Activated naive CD8-positive, alpha-beta T cell treated with anti-CD3 and anti-CD28 coated beads, Interleukin-2, amount 50 U/mL, for 16 hours (primary cell): ENCODE data around the gene ZFR2.

Experiments used
- DNase-seq: peaks from one replicate; pipeline ENCODE4 v3.0.0-alpha.2; 2020; ENCODE audit warnings: low read depth, low spot score

The ZFR2 gene

GRCh38 chr19:3790941-3791340 lies 77.9 kb downstream of the ZFR2 start:
- DNase-seq, result no peak

DNA sequence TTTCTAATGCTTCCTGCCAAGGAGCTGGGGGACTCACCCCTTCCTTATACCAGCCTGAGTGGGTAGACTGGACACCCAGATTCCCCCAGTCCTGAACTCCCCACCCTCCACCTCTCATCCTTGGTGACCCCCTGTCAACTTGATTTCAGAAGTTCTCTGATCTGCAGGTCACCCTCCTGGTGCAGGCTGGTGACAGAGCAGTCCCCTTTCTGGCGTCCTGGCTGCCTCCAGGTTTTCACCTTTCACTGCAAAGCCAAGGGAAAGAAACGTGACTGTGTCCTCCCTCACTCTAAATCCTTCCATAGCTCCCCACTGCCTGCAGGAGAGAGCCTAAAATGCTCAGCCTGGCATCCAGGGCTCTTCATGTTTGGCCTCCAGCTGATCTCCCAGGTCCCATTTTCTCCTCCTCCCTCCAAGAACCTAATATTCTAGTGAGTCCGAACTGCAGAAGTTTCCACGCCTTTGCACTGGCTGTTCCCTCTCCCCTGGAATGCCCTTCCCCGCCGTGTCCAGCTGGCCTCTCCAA lies 78.6 kb downstream of the ZFR2 start:
- DNase-seq, result no peak

GRCh38 chr19:3788996-3789778 lies 79.7 kb downstream of the ZFR2 start:
- no peak for DNase-seq

DNA sequence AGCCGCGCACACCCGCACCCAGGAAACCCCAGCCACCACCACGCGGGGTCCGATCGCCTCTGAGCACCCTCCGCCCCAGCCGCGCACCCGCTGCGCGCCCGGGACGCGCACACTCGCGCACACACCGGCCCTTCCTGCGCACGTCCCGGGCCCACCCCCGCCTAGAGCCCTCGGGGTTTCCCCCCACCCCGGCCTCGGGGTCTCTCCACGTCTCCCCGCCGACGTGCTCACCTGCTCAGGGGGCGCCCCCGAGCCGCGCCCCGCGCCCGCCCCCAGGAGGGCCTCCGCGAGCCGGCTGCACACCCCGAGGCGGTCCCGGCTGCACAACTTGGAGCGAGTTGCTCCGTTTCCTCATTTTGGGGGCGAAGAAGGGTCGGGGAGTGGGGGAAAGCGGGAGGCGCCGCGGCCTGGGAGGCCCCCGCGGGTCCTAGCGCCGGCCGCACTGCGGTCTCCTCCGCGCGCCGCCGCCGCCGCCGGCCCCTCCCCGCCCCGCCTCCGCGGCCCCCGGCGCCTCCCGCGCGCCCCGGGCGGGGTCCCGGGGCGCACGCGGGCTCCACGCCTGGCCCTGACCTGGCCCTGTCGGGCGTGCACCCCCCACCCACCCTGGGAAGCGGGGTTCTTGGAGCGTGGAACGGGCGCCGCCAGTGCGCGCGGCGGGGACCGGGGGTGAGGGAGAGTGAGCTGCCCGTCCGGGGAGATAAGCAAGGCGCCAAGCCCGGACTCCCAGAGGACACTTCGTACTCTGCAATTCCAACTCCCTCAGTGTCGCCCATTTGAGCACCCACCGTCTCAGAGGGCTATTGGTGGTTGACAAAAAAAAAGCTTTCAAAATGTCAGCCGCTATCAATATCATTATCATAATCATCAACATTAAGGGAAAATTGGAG lies 82.7 kb downstream of the ZFR2 start, which contains the start of gene MATK:
Gene MATK (minus strand): TSS at position 444 of the 887 bp plus-strand sequence. CDS start 1,246 bp downstream, outside the sequence.
- no peak for DNase-seq

- peak; percentile 14 for DNase-seq
These were observed 83.3 kb downstream of the ZFR2 start for GRCh38 chr19:3785451-3785937.

GRCh38 chr19:3784607-3785450 lies 84.0 kb downstream of the ZFR2 start:
- no peak for DNase-seq

- DNase-seq, result no peak
These were observed 84.9 kb downstream of the ZFR2 start for GRCh38 chr19:3783660-3784584.

GRCh38 chr19:3782903-3783302 lies 85.9 kb downstream of the ZFR2 start:
- DNase-seq, result no peak

DNA sequence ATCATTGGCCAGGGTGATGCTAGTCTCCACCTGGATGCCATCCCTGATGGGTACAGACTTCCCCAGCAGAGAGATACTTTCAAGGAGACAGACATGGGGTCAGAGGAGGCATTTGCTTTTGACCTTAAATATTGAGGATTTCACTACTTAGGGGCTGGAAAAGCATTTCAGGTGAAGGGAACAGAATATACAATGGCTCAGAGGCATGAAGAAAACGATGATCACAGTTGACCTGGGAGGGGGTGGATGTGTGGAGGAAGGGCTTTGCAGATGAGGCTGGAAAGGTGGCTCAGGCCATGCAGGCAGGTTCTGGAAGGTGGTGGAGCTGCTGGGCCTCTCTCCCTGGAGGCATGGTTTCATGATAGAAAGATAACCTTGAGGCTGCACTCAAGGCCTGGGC lies 86.5 kb downstream of the ZFR2 start:
- DNase-seq, result no peak

DNA sequence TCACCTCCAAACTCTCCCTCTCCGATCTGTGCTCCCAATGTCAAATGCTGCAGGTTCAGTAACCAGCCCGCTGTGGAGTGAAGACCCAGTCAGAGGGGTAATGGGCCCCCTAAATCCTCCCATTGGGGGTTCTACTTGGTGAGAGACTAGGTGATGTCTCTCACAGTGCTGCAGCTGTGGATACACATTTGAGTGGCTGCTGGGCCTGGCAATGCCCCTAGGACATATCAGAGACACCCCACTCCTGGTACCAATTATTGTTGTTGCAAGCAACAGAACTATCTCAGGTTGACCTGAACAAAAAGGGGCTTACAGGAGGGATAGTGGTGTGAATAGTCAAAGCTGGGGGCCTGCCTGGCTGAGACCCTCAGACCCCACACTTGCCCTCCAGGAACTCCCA lies 87.2 kb downstream of the ZFR2 start:
- DNase-seq, result no peak

DNA sequence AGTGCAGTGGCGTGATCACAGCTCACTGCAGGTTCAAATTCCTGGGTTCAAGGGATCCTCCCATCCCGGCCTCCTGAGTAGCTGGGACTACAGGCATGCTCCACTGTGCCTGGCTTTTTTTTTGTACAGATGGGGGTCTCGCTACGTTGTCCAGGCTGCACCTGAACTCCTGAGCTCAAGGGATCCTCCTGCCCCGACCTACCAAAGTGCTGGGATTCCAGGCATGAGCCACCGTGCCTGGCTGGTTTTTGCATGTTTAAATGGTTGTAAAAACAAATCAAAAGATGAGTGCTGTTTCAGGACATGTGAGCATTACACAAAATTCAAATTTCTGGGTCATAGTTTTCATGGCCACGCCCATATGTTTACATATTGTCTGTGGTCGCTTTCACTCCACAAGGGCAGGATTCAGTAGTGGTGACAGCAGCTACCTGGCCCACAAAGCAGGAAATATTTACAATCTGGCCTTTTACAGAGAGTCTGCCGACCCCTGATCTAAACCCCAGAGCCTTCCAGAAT lies 88.0 kb downstream of the ZFR2 start:
- no peak for DNase-seq

GRCh38 chr19:3778899-3779723 lies 89.7 kb downstream of the ZFR2 start:
- no peak for DNase-seq

DNA sequence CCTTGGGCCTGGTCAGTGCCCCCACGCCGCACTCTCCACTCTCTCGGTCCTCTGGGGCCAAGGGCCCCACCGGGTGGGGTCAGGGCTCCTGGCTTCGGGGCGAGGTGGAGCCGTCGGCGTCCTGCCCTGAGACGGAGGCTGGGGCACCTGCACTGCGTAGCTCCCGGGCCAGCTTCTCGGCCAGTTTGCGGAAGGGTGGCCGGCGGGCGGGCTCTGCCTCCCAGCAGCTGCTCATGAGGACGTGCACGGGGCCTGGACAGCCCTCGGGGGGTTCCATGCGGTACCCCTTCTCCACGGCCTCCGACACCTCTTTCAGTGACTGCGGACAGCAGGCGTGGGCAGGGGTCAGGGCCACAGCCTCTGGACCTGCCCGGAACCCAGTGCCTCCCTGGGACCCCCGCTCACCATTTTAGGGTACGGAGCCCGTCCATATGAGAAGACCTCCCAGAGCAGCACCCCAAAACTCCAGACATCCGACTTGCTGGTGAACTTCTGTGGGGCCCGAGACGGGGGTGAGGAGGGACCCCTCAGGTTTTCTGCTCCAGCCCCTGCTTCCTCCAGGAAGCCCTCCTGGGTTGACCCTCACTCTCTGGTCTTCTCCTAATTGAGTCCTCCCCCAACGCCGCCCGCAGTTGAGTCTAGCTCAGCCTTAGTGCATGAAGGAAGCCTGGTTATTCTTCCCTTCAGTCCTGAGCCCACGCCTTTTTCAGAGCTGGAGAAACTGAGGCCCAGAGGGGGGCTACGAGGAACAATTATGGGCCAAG lies 90.6 kb downstream of the ZFR2 start:
- no peak for DNase-seq

DNA sequence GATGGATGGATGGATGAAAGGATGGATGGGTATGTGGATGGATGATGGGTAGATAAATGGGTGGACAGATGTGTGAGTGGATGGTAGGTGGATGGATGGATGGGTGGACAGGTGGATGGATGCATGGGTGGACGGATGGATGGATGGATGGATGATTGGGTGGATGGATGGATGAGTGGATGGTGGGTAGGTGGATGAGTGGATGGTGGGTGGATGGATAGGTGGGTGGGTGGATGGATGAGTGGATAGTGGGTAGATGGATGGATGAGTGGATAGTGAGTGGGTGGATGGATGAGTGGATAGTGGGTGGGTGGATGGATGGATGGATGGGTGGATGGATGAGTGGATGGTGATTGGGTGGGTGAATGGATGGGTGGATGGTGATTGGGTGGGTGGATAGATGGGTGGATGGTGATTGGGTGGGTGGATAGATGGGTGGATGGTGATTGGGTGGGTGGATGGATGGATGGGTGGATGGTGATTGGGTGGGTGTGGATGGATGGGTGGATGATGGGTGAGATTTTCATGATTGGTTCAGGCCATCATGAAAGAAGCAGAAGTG lies 92.3 kb downstream of the ZFR2 start:
- DNase-seq, result no peak

DNA sequence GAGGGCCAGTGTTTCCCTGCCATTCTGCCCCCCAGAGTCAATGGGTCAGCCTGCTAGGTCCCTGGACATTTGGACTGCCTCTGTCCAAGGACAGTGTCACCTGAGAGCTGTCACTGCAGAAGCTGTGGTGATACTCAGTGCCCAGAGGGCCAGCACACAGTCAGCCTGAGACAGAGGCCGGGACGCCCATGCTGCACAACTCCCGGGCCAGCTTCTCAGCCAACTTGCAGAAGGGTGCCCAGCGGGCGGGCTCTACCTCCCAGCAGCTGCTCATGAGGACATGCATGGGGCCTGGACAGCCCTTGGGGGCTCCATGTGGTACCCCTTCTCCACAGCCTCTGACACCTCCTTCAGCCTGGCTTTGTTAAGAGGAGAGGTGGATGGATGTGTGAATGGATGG lies 93.0 kb downstream of the ZFR2 start:
- DNase-seq, result no peak

GRCh38 chr19:3775374-3775711 lies 93.5 kb downstream of the ZFR2 start:
- no peak for DNase-seq

DNA sequence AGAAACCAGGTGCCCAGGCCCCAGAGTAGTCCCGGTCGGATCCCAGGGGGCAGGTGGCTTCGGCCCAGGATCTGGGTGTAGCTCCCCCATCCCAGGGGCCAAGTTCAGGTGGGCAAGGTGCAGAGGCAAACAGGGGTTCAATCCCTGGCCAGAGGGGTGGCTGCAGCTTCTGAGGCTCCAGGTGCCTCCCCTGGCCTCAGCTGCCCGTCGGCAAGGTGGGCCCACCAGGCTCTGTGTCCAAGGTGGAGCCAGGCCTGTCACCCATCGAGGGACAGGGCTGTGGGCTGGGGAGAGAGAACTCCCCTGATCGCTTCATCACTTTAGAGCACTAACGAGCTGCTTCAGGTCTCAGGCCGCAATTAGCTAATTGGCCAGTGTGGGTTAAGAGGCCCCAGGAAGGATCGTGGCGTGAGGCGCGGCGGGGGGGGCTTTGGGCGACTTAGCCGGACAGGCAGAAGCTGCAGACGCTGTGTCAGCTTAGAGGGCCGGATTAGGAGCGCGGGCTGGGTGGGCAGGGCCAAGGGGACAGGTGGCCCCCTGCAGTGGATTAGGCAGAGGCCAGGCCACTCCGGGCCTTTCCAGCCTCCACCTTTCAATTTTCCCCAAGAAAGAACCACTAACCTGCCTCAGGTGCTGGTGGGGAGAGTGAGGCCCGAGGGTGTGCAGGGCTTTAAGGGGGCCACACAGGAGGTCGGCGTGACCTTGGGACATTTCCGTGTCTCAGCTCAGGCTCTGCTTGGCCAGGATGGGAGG lies 94.0 kb downstream of the ZFR2 start:
- no peak for DNase-seq
